KMS-11 (cell line): ENCODE results near the gene RPS2.
"Not testable (repeated sequence)": the region's sequence is repeated elsewhere in the genome, so short reads cannot be mapped to it uniquely, and the experiment has no call there.

Experiments
- H2AFZ ChIP-seq: fragments of 200-600 bp; sonication (generic); 2 replicates; pipeline ENCODE4 v1.6.1; 2016; ENCODE audit warnings: antibody characterized with exemption, mixed run types, low read depth
- H3K27ac ChIP-seq: fragments of 200-600 bp; sonication (generic); 2 replicates; pipeline ENCODE4 v1.6.1; 2016; ENCODE audit warnings: mild to moderate bottlenecking, mixed run types
- H3K27me3 ChIP-seq: fragments of 200-600 bp; sonication (generic); 2 replicates; pipeline ENCODE4 v1.6.1; 2017; ENCODE audit warnings: mild to moderate bottlenecking, low read depth, mixed run types, moderate library complexity; ENCODE audit not compliant: insufficient read depth
- H3K36me3 ChIP-seq: fragments of 200-600 bp; sonication (generic); 2 replicates; pipeline ENCODE4 v1.6.1; 2017; ENCODE audit warnings: mild to moderate bottlenecking, mixed run types; ENCODE audit not compliant: insufficient read depth
- H3K4me1 ChIP-seq: fragments of 200-600 bp; sonication (generic); 2 replicates; pipeline ENCODE4 v1.6.1; 2016; ENCODE audit warnings: mild to moderate bottlenecking, low read depth, mixed run types; ENCODE audit not compliant: poor library complexity, severe bottlenecking
- H3K4me2 ChIP-seq: fragments of 200-600 bp; sonication (generic); 2 replicates; pipeline ENCODE4 v1.7.0; 2016; ENCODE audit warnings: mild to moderate bottlenecking, mixed run types
- H3K4me3 ChIP-seq: fragments of 200-600 bp; sonication (generic); IDR thresholded peaks from 2 replicates; pipeline ENCODE4 v1.6.1; 2017; ENCODE audit warnings: low read depth, low read length, mixed read lengths; ENCODE audit not compliant: insufficient read depth
- H3K79me2 ChIP-seq: fragments of 200-600 bp; sonication (generic); 2 replicates; pipeline ENCODE4 v1.6.1; 2016; ENCODE audit warnings: low read depth, mixed run types; ENCODE audit not compliant: insufficient read depth
- H3K9ac ChIP-seq: fragments of 200-600 bp; sonication (generic); 2 replicates; pipeline ENCODE4 v1.6.1; 2016; ENCODE audit warnings: mild to moderate bottlenecking, mixed run types
- H4K20me1 ChIP-seq: fragments of 200-600 bp; sonication (generic); 2 replicates; pipeline ENCODE4 v1.6.1; 2016; ENCODE audit warnings: mild to moderate bottlenecking, mixed run types; ENCODE audit not compliant: insufficient read depth
- TF ChIP-seq, protein P1 (sequence below): fragments of 200-600 bp; sonication (generic); conservative IDR thresholded peaks from 2 replicates; pipeline ENCODE4 v1.6.1; 2017; ENCODE audit warnings: low read depth, mild to moderate bottlenecking, antibody characterized with exemption, low read length, moderate library complexity, mixed read lengths

RPS2 gene

DNA sequence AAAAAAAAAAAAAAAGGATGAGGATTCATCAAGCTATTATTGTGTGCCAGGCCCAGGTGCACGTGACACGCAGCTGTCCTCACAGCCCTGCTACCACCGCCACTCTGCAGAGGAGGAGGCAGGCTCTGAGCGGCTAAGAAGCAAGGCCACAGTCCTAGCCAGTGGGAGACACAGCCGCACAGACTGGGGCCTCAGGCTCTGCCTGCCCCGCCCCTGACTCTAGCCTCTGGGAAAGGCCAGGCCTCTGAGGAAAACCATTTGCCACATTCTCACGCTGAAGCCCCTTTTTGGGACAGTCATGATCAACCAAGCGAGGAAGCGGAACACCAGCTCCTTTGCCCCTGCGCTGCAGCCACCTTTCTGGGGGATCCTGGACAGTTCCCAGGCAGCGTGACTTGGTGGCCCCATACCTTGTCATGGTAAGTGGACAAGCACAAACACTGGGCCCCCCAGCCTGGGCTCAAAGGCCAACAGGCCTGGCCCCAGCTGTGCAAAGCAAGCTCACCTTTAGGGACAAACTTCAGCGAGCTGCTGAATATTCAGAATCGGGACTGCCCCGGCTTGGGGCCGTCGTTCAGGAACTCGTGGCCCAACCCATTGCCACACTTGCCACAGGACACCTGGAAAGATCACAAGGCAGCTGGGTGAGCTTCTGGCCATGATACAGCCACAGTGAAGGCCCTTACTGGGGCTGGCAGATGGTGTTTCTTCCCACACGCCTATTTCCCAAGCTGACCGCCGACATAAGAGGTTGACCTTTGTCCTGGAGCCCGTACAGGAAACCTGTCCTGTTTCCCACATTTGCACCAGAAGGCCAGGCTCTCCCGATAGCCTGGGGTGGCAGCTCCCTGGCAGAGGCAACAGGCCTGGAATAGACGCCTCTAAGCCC lies 24.1 kb downstream of the RPS2 start:
- no peak overlapping the region for H3K4me3 ChIP-seq
- no peaks in the 10 kb centered on the region for H3K36me3 ChIP-seq
- TF ChIP-seq, protein P1, sequence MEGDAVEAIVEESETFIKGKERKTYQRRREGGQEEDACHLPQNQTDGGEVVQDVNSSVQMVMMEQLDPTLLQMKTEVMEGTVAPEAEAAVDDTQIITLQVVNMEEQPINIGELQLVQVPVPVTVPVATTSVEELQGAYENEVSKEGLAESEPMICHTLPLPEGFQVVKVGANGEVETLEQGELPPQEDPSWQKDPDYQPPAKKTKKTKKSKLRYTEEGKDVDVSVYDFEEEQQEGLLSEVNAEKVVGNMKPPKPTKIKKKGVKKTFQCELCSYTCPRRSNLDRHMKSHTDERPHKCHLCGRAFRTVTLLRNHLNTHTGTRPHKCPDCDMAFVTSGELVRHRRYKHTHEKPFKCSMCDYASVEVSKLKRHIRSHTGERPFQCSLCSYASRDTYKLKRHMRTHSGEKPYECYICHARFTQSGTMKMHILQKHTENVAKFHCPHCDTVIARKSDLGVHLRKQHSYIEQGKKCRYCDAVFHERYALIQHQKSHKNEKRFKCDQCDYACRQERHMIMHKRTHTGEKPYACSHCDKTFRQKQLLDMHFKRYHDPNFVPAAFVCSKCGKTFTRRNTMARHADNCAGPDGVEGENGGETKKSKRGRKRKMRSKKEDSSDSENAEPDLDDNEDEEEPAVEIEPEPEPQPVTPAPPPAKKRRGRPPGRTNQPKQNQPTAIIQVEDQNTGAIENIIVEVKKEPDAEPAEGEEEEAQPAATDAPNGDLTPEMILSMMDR, result no peak
- no peak overlapping the region for H3K27ac ChIP-seq
- no peaks in the 10 kb centered on the region for H3K27me3 ChIP-seq
- H4K20me1 ChIP-seq, result no peaks in the 10 kb centered on the region
- H3K4me2 ChIP-seq, result no peak overlapping the region
- peaks cover 18% of the 10 kb centered on the region for H3K4me1 ChIP-seq
- H3K9ac ChIP-seq, result no peak overlapping the region
- H3K79me2 ChIP-seq, result no peaks in the 10 kb centered on the region
- no peak overlapping the region for H2AFZ ChIP-seq

DNA sequence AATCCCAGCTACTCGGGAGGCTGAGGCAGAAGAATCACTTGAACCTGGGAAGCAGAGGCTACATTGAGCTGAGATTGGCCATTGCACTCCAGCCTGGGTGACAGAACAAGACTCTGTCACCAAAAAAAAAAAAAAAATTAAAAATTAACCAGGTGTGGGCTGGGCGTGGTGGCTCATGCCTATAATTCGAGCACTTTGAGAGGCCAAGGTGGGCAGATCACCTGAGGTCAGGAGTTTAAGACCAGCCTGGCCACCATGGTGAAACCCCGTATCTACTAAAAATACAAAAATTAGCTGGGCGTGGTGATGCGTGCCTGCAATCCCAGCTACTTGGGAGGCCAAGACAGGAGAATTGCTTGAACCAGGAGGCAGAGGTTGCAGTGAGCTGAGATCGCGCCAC lies 24.8 kb downstream of the RPS2 start:
- not testable (repeated sequence) for H3K27me3 ChIP-seq, H3K4me3 ChIP-seq, H3K9ac ChIP-seq, H3K4me2 ChIP-seq, H4K20me1 ChIP-seq, H3K27ac ChIP-seq, H2AFZ ChIP-seq, H3K79me2 ChIP-seq, H3K36me3 ChIP-seq
- peaks cover 18% of the 10 kb centered on the region for H3K4me1 ChIP-seq

DNA sequence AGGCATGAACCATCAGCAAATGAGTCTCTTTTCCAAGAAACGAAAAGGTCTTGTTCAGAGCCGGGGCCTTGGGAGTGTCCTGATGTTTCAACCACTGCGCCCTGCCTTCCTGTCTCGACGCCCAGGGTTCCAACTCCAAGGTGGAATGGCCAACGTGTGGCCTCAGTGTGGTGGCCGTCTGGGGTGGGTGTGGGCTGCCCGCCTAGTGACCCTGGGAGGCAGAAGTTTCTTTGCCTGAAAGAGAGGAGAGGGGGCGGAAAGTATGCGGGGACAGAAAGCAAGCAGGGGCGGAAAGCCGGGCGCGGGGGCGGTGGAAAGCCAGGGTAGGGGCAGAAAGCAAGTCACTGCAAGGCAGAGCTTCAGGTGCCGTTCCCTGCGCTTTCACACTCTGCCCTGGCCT lies 25.7 kb downstream of the RPS2 start:
- Histone ChIP-seq H3K79me2 (no peaks in the 10 kb centered on the region), H2AFZ (no peak overlapping the region), H3K4me1 (peaks cover 15% of the 10 kb centered on the region), H3K36me3 (no peaks in the 10 kb centered on the region), H4K20me1 (no peaks in the 10 kb centered on the region), H3K27ac (no peak overlapping the region), H3K27me3 (no peaks in the 10 kb centered on the region), H3K4me3 (no peak overlapping the region), H3K9ac (no peak overlapping the region), H3K4me2 (no peak overlapping the region)
- TF ChIP-seq, protein P1, result no peak

DNA sequence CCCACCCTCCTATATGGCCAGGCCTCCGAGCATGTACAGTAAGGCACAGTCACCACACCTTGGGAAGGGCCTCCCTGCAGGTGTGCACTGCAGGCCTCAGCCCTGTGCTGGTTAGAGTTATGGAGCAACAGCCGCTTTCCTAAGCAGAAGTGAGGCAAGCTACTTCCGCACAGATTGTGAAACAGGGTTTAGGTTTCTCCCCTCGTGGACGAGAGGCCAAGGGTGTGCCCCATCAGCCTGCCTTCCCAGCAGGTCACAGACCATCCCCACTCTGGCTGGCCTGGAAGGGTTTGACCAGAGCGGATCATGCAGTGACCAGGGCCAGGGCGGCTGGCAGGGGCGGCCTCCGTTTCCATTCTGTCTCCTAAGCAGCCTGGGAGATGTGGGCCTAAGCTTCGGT lies 26.3 kb downstream of the RPS2 start:
- no peaks in the 10 kb centered on the region for H4K20me1 ChIP-seq
- H3K27ac ChIP-seq, result no peak overlapping the region
- H3K79me2 ChIP-seq, result no peaks in the 10 kb centered on the region
- H3K27me3 ChIP-seq, result no peaks in the 10 kb centered on the region
- H3K4me1 ChIP-seq, result peaks cover 11% of the 10 kb centered on the region
- TF ChIP-seq, protein P1, result no peak
- H2AFZ ChIP-seq, result no peak overlapping the region
- H3K4me2 ChIP-seq, result no peak overlapping the region
- no peak overlapping the region for H3K4me3 ChIP-seq
- H3K9ac ChIP-seq, result no peak overlapping the region
- H3K36me3 ChIP-seq, result no peaks in the 10 kb centered on the region

DNA sequence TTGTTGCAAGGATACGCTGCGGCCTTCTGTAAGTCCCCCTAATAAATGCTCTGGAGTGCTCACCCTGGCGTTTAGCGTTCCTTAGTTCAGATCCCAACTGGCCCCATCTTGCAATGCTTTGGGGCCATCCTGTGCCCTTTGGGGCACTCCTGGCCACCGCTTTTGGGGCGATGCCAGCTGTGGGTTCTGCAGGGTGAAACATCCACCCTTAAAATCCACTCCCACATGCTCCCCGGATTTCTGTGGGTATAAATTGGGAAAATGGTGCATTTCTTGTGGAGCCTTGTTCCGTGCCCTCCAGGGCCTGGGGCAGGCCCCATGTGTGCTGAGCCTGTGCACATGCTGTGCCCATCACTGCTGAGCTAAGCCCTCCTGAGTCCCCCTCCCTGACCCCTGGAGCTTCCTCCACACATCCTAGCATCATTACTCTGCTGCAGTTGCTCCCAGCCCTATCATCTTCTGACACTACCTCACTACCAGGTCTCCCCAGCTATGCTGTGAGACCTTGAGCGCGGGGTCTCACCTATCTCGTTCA lies 27.6 kb downstream of the RPS2 start:
- Histone ChIP-seq H3K36me3 (no peaks in the 10 kb centered on the region), H4K20me1 (no peaks in the 10 kb centered on the region), H3K4me2 (no peak overlapping the region), H2AFZ (no peak overlapping the region), H3K4me1 (peaks cover 5% of the 10 kb centered on the region), H3K79me2 (no peaks in the 10 kb centered on the region), H3K9ac (no peak overlapping the region), H3K4me3 (no peak overlapping the region), H3K27ac (no peak overlapping the region), H3K27me3 (peaks cover 5% of the 10 kb centered on the region; the same call in 1 of the 2 replicates)
- TF ChIP-seq, protein P1, result no peak
